AG04450 (cell line): Measurements from ENCODE around the gene ZC2HC1C. TPM values are rescaled to one million over a fixed set of nuclear protein-coding genes. Genes with fewer than 3 reads are reported as not detected.
A peak's percentile ranks its signal among the peaks of the same experiment; 100 is the strongest.

Experiments
- CTCF ChIA-PET: fragments of 300-600, 350-600 bp; formaldehyde crosslinking; extraction: SDS; loops from one replicate; lab custom pipeline; 2022; ENCODE audit warnings: antibody characterized with exemption, inconsistent platforms; lab: Charles Lee
- POLR2A ChIA-PET: fragments of 350-600 bp; formaldehyde crosslinking; extraction: SDS; loops from one replicate; lab custom pipeline; 2021; ENCODE audit warnings: antibody characterized with exemption, inconsistent platforms; lab: Yijun Ruan, JAX
- DNase-seq: peaks from one replicate; pipeline ENCODE4 v3.0.0-alpha.2; 2011; ENCODE audit warnings: low read depth, low spot score
- H3K27ac ChIP-seq: one replicate; pipeline ENCODE4 v1.5.1; 2012; ENCODE audit warnings: low read depth, low read length, control low read depth
- H3K27me3 ChIP-seq: one replicate; pipeline ENCODE4 v1.6.0; 2012; ENCODE audit warnings: low read length; ENCODE audit not compliant: control insufficient read depth, insufficient read depth
- H3K4me3 ChIP-seq: 2 replicates; pipeline ENCODE4 v1.5.1; 2011; ENCODE audit warnings: mild to moderate bottlenecking, low read depth, low read length, control low read depth
- H3K9me3 ChIP-seq: 2 replicates; pipeline ENCODE4 v1.5.1; 2012; ENCODE audit warnings: low read length; ENCODE audit not compliant: control insufficient read depth, insufficient read depth
- CTCF ChIP-seq: IDR thresholded peaks from 2 replicates; pipeline ENCODE4 v1.5.1; 2011; ENCODE audit warnings: low read depth, low read length, control low read depth, inconsistent platforms
- polyA plus RNA-seq: library from polyadenylated mRNA; depleted of rRNA; stranded (reverse); fragments of >200 nt; gene quantifications from 2 replicates; pipeline ENCODE4 v1.2.3, GENCODE V29; 2011

The ZC2HC1C gene
- polyA plus RNA-seq, 1 experiment, result 0.73 TPM

DNA sequence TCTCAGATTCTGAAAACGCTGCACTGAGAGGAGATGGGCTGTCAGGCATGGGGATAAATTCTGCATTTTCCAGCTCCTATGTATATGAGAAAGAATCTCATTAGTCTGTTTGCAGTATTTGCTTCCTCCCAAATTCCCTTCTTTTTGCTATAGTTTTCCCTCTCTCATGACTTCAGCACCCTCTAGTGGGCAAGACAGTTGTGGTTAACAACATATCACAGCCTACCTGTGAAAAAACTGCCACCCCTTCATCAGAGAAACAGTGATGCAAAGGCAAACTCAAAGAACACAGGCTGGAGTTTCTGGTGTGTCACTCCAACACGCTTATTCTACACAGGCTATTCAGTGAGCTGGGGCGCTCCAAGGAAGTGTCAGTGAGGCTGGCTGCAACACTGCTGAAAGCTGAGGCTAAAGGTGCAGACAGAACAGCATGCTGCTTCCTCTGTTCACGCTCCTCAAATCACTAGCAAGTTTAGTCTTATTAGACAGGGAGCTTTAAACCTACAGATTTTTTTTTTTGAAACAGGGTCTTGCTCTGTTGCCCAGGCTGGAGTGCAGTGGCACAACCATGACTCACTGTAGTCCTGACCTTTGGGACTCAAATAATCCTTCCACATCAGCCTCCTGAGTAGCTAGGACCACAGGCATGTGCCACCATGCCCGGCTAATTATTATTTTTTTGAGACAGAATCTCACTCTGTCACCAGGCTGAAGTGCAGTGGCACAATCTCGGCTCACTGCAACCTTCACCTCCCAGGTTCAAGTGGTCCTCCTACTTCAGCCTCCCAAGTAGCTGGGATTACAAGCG, 19.3 kb downstream of the ZC2HC1C start:
- no peak overlapping the region for H3K4me3 ChIP-seq
- CTCF ChIA-PET, result interaction anchor here (0.6 to 6.2 kb wide), 74 partner anchors 8 to 256 kb away, joined by 3 to 93 read pairs (median 4); partner anchors contain the start of genes ACYP1, EIF2B2, MLH3 and PGF
- no peaks in the 10 kb centered on the region for H3K9me3 ChIP-seq
- peak; percentile 34 for DNase-seq
- no peak overlapping the region for H3K27ac ChIP-seq
- POLR2A ChIA-PET, result interaction anchor here (0.6 kb wide), 2 partner anchors 19 to 209 kb away, joined by 3 to 6 read pairs; no protein-coding TSS in a partner anchor
- H3K27me3 ChIP-seq, result no peaks in the 10 kb centered on the region
- peak; percentile 93 for TF ChIP-seq CTCF

GRCh38 chr14:75090353-75090752, 20.9 kb downstream of the ZC2HC1C start:
- CTCF ChIA-PET, result interaction anchor here (1.4 to 6.2 kb wide), 7 partner anchors 142 to 231 kb away, joined by 3 to 93 read pairs (median 5); no protein-coding TSS in a partner anchor
- Histone ChIP-seq H3K4me3 (no peak overlapping the region), H3K27ac (peak overlapping the region; percentile 63), H3K27me3 (no peaks in the 10 kb centered on the region), H3K9me3 (no peaks in the 10 kb centered on the region)
- DNase-seq, result no peak
- POLR2A ChIA-PET, result interaction anchor here (1.2 kb wide), 1 partner anchor 27 kb away, joined by 3 read pairs; the partner anchor contains the start of gene ACYP1
- TF ChIP-seq CTCF, result no peak

DNA sequence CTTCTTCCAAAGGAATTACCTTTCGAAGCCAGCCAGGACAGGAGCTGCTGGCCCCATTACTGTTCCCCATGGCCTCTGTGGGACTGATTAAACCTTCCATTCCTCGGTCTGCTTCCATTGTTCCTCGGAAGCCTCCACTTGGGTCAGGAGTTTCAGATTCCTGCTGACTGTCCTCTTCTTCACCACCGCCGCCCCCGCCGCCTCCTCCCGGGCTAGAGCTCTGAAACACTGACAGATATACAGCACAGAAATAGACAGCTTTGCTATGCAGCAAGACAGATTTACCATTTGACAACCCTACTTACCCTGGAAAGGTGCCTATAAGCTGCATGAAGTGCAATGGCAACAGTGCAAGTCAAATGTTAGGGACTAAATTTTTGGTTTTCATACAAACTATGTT, 21.8 kb downstream of the ZC2HC1C start:
- CTCF ChIA-PET, result interaction anchor here (1.5 to 6.2 kb wide), 5 partner anchors 146 to 232 kb away, joined by 3 to 93 read pairs (median 5); no protein-coding TSS in a partner anchor
- Histone ChIP-seq H3K9me3 (no peaks in the 10 kb centered on the region), H3K27me3 (no peaks in the 10 kb centered on the region), H3K27ac (no peak overlapping the region), H3K4me3 (no peak overlapping the region)
- no peak for DNase-seq
- POLR2A ChIA-PET, result interaction anchor here (0.5 kb wide), 1 partner anchor 159 kb away, joined by 4 read pairs; no protein-coding TSS in a partner anchor
- TF ChIP-seq CTCF, result no peak

GRCh38 chr14:75092698-75093097, 23.3 kb downstream of the ZC2HC1C start:
- no peak for DNase-seq
- no peak overlapping the region for H3K4me3 ChIP-seq
- ChIA-PET POLR2A (no interaction called here), CTCF (interaction anchor here (0.7 kb wide), 1 partner anchor 38 kb away, joined by 3 read pairs; no protein-coding TSS in a partner anchor)
- TF ChIP-seq CTCF, result no peak
- H3K27ac ChIP-seq, result no peak overlapping the region
- no peaks in the 10 kb centered on the region for H3K9me3 ChIP-seq
- H3K27me3 ChIP-seq, result no peaks in the 10 kb centered on the region

GRCh38 chr14:75094896-75095295, 25.5 kb downstream of the ZC2HC1C start:
- Histone ChIP-seq H3K27me3 (no peaks in the 10 kb centered on the region), H3K9me3 (no peaks in the 10 kb centered on the region), H3K4me3 (no peak overlapping the region), H3K27ac (no peak overlapping the region)
- TF ChIP-seq CTCF, result no peak
- ChIA-PET CTCF (interaction anchor here (0.6 kb wide), 1 partner anchor 42 kb away, joined by 3 read pairs; no protein-coding TSS in a partner anchor), POLR2A (no interaction called here)
- DNase-seq, result no peak
